ENCODE measurements around the gene PRPF6.
"Not testable (repeated sequence)": the region's sequence is repeated elsewhere in the genome, so short reads cannot be mapped to it uniquely, and the experiment has no call there.

The PRPF6 gene

DNA sequence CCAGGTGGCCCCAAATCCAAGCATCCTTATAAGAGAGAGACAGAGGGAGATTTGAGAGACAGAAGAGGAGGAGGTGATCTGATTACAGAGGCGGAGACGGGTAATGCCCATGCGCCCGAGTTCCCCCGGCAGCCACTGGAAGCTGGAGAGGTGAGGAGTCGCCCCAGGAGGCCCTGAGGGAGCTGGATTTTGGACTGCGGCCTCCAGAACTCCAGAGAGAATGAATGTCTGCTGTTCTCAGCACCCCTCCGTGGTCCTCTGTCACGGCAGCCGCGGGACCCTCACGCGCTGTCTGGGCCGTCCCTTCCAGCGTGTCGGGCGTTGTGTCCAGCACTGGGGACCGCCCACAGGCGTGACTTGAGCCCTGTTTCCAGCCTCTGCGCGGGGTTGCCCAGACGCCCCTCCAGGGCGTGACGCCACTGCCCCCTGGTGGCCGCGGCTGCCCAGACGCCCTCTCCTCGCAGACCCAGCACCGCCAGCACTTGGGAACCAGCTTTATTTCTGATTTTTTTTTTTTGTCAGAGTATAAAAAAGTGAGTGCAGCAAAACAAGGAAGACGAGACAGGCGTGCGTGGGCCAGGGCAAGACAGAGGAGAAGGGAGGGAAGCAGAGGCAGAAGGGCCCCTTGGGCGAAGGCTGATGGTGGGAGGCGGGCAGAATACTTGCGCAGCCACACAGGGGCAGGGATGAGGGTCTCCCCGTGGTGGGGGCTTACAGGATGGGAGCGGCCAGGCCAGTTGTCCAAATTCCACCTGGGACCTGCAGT lies 7.1 kb upstream of the PRPF6 start:
- DNase-seq (ENCODE audit: low read depth) = no peak

DNA sequence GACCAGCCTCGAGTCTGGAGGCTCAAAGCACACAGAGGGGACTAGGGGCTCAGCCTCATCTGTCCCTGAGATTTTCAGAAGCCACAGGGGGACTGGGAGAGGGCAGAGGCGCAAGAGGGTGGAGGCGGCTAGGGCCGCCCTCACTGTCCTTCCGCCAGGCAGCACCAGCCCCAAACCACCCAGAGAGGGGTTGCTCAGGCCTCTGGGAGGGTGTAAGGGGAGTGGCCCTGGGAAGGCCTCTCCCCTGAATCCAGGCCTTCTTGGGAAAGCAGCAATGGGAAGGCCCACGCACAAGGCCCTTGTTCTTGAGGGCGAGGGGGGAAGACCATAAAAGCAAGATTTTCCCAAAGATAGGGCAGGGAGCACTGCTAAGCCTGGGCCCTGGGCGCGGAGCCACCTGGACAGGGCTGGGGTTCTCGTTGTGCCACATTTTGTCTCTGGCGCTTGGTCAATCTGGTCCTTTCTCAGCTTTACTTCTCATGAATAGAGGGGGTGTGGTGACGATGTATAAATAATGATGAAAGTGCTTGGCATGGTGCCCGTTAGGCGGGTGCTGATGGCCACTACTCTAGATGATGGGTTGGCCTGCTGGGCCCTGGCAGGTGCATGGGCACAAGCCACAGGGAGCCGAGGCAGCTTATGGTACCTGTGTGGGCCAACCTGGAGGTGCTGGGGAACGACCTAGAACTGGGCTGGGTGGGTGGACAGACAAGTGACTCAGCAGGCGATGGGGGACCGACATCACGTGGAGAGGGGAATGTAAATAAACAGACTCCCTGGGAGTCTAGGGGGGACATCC lies 6.3 kb upstream of the PRPF6 start:
- no peak for DNase-seq (ENCODE audit: low read depth)

DNA sequence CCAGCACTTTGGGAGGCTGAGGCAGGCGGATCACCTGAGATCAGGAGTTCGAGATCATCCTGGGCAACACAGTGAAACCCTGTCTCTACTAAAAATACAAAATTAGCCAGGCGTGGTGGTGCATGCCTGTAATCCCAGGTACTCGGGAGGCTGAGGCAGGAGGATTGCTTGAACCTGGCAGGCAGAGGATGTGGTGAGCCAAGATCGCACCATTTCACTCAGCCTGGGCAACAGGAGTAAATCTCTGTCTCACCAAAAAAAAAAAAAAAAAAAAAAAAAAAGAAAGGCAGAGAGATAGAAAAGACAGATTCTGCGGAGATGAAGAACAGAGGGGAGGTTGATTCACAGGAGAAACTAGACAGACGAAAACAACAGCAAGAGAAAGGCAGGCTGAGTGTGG lies 4.4 kb upstream of the PRPF6 start:
- DNase-seq (ENCODE audit: low read depth) = not testable (repeated sequence)

DNA sequence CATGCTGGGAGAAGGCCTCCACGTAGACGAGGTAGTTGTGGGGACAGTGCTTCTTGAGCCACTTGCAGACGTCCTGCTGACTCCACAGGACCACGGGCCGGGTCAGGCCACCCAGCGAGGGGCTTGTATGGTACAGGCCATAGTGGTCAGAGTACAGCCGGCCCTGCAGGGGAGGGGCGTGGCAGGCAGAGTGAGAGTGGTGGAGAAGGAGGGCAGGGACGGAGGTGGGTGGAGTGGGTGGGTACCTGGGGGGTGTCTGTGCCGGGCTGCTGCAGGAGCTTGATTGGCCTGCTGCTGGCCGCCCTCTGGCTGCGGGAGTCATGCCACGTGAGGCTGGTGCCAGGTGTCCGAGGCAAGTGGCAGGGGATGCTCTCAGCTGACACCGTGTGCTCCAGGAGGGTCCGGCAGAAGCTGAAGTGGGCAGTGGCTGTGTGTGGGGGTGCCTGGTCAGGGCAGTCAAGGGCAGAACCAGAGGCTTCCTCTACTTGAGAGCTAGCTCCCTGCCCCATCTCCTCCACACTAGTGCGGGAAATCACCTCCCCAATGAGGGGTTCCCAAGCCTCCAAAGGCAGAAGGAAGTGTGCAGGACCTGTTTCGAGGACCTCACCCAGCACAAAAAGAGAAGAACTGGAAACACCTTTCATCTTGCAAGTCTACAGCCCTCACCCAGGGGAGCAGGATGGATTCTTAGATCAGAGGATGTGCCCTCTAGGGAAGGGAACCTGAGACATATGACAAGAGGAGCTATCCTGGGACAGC lies 3.8 kb upstream of the PRPF6 start:
- no peak for DNase-seq (ENCODE audit: low read depth)

DNA sequence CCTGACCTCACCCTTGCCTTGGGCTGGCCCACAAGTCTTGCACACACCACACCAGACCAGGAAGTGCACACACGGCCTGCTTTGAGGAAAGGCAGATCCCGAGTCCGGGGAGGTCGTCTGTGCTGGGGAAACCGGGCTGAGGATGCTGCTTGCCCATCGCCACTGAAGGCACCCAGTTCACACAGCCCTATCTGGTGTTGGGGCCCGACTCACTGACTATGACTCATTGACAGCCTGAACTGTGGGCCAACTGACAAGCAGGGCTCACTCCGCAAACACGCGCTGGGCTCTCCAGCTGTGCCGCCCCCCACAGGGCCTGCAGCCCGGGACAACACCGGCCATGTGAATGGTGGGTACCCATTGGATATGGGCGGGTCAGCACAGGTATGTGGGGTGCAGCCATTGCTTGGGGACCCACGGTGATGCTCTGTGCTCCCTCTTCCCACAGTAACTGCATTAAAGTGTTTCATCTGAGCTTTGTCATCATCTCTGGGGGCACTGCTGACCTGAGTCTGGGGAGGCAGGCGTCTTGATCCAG lies 3.1 kb upstream of the PRPF6 start:
- no peak for DNase-seq (ENCODE audit: low read depth)

DNA sequence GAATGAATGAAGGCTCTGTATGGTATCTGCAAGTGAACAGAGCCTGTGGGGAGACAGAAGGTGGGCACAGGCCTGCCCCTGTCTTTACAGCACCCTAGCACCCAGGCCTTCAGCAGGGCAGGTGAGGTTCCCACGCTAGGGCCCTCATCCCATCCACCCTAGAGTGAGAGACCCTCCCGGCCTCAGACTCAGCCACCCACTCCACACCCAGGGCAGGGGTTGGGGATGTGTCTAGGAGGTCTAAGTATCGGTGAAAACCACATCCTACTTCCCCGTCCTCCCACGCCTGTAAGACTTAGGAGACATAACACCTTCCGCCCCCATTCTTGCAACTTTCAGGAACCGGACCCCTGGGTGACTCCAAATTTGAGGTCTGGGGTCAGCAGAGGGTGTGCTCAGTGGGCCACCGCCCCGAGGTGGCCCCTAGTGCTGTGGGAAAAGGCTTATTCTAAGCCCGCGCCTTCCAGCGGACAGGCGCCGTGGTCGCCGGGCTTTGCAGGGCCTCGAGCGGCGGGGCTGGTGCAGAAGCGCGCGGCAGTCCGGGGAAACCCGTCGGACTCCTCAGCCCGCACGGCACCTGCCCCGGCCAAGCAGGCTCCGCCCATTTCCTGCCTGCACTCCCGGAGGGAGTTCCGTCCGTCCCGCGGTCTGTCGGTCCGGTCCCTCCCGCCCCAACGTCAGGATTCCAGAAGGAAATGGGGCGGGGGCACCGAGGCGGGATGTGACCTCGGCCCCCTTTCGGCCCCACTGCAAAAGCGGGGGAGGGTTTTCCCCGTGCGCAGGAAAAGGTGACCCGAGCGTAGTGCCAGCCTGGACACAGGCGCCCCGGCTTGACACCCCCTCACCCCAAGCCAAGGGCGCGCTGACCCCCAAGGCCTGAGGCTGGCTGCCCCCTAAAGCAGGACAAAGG lies 2.4 kb upstream of the PRPF6 start:
- no peak for DNase-seq (ENCODE audit: low read depth)

DNA sequence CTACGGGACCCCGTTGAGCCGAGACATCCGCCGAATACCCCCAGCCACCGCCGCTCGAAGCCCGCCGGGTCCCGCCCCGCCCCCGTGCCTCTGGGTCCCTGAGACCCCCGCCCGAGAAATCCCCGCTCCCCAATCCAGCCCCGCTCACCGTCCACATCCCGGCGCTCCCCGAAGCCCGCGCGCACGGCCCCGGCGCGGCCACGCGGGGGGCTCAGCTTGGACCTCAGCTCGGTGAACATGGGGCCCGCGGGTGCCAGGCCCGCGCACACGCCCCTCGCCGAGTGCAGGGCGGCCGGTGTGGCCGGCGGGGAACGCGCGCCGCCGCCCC lies 1.7 kb upstream of the PRPF6 start:
- no peak for DNase-seq (ENCODE audit: low read depth)

DNA sequence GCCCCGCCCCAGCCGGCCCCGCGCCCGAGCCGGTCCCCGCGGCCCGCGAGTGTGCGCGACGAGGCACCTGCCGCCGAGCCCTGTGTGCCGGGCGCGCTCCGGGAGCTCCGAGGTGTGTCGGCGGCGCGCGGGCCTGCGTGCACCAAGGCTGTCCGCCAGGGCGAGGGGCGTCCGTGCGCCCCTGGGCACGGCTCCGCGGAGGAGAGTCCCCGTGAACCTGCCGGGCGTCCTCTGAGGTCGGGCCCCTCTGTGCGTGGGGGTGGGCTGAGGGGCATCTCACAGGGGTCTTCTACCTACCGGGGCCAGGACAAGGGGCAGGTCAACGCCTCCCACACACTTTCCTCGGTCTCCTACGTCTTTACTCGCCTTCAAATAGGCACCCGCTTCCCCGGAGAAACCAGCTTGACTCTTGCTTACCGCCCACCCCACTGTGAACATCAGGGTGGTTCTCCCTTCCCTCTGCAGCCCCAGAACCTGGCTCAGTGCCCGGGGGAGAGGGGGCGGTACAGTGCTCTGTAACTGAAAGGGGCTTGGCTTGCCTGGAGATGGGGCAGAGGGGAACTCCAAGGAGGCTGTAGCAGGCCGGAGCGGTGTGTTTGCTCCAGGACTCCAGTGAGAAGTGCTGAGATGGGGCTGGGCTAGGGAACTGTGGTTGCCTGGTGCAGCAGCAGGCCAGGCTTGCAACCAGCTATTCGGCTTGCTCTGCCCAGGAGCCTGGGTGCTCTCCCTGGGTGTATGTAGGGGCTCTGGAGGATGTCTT lies 1.2 kb upstream of the PRPF6 start, which contains the start of gene SAMD10:
TSS of gene SAMD10 (minus strand) at position 86 of the 760 bp plus-strand sequence. CDS start 175 bp downstream, outside the sequence.
- no peak for DNase-seq (ENCODE audit: low read depth)

DNA sequence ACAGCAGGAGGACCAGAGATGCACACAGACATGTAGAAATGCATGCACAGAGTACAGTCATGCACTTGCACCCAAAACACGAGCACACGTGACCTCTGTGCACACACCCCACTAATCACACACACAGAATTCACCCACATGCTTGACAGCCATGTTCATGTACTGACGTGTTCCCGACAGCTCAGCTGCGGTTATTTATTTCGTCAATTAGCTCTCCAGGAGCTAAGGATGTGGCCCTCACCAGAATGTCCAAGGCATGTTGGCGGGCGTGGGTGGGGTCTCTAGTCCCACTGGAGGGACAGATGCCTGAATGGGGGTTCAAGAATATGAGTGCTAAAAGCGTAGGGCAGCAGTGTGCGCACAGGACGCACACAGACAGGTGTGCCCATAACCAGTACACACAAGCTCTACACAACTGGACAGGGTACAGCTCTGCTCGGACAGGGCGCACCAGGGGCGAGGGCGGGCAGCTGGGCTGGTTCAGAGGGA lies 571 bp upstream of the PRPF6 start:
- no peak for DNase-seq (ENCODE audit: low read depth)

DNA sequence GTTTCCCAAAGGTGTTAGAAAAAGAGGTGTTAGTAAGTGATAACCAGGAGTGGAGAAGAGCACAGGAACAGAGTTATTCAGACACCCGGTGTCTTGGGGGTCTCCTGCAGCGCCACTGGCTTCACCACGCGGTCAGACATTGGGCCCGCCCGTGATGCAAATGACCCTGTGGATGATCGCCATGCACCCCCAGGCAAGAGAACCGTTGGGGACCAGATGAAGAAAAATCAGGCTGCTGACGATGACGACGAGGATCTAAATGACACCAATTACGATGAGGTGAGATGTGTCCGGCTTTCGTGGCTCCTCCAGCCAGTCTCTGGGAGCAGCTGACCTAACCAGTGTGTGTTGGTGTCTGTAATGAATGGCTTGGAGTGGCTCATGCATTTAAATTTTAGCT lies 2.0 kb downstream of the PRPF6 start:
- no peak for DNase-seq (ENCODE audit: low read depth)

DNA sequence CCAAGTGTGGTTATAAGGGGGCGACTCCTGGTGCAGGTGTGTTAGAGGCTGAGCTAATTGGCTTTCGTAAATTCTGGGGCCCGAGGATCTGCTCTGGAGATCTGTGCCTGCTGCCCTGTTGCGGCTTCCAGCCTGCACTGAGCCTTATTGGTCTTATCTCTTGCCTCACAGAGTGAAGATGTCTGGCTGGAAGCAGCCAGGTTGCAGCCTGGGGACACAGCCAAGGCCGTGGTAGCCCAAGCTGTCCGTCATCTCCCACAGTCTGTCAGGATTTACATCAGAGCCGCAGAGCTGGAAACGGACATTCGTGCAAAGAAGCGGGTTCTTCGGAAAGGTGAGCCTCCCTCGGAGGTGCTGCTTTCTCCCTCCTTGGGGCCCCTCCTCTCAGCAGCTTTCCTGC lies 20.0 kb downstream of the PRPF6 start:
- no peak for DNase-seq (ENCODE audit: low read depth)

DNA sequence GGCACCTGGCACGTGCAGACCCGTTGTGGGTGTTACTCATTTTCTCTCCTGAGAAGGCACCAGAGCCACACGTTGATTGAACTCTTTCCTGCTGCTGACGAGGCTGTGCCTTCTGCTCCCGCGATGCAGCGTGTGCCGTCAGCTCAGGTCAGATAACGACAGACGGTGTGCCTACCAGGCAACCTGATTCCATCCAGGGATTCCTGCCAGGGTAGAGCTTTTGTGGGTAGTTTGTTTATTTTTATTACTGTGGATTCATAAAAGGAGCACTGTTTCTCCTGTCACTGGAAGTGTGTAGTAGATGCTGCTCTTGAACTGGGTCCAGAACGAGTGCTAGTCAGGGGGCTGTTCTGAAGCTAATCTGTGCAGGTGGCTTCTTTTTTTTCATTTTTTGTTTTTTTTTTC lies 20.7 kb downstream of the PRPF6 start:
- no peak for DNase-seq (ENCODE audit: low read depth)

DNA sequence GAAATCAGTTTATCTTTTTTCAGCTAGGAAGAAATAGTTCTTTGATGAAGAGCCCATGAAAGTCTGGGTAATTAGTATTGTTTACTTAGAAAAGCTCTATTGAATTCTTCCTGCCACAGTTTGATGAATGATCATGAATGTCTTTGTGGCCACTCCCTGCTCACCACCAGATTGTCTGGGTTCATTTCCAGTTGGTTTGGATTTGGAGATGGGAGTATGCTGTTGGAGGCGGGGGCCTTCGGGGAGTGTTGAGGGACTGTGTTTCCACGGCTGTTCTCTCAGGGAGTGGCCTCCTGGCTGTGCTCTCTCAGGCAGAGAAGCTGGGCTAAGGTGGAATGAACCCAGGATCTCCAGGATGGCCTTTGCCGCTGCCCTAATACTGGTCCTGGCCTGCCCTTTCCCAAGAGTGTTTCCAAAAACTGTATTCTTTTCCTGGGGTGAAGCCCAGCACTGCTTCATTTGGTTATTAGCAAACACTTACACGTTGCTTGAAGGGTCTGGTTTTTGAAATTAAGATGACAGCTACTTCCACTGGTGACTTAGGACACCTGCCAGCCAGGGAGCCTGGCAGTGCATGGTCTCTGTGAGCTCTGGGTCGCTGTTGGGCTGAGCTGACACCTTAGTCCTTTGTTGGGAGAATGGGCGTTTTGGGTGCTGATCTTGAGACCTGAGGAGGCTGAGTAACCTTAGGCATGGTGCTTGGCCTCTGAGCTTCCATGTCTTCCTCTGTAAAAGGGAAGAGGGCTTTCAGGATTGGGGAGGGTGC lies 23.2 kb downstream of the PRPF6 start:
- DNase-seq (ENCODE audit: low read depth) = no peak

DNA sequence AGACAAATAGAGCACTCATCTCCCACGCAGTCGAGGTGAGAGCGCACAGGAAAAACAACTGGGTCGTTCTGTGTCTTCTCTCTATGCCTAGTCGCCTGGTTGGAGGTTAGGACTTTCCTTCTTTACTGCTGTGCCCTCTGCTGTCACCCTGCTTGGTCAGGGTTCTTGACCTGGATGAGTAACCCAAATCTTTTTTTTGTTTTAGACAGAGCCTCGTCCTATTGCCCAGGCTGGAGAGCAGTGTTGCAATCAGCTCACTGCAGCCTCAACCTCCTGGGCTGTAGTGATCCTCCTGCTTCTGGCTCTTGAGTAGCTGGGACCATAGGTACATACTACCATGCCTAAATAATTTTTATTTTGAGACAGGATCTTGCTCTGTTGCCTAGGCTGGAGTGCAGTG lies 24.5 kb downstream of the PRPF6 start:
- DNase-seq (ENCODE audit: low read depth) = no peak

DNA sequence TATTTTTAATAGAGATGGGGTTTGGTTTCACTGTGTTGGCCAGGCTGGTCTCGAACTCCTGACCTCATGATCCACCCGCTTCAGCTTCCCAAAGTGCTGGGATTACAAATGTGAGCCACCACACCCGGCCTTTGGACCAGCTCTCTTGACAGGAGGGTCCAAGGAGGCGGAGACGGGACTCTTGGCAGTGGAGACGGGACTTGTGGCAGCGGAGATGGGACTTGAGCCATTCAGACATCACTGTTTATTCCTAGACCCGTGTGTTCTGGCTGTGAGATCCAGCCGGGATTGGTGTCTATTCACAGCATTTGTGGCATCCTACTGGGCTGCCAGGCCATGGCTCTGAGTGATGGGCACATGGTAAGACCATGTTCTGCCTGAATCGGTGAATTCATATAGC lies 25.6 kb downstream of the PRPF6 start:
- no peak for DNase-seq (ENCODE audit: low read depth)

DNA sequence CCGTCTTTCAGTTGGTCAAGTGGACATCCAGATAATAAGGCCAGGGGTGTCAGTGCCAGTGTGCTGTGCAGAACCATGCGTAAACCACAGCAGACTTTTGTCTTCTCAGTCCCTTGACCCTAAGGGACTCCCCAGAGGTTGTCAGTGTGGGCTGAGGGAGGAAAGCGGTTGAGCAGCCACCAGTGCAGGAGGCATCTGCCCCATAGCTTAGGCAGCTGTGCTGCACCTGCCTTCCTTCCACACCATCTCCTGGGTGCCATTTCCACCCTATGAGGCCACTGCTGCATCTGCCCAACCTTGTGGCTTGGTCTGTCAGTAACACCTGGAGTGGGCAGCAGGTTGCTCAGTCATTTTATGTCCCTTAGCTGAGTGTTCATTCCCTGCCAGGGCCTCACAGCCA lies 26.0 kb downstream of the PRPF6 start:
- DNase-seq (ENCODE audit: low read depth) = no peak

DNA sequence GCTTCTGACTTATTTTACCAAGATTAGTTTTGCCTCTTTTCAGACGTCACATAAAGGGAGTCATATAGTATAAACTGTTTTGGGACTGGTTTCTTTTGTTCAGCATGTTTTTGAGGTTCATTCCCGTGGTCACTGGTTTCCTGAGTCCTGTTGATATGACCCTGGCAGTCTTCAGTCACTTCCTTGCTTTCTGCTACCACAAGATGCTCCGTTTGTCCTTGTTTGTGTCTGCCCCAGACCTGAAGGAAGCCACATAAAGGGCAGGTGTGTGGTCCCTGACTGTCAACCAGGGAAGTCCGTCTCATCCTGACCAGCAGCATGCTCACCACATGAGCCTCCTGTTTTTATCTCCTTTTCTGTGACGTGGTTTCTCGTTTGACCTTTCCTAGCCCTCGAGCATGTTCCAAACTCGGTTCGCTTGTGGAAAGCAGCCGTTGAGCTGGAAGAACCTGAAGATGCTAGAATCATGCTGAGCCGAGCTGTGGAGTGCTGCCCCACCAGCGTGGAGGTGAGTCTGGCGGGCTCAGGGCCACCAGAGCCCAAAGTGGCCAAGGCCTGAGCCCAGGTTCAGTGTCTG lies 29.0 kb downstream of the PRPF6 start:
- no peak for DNase-seq (ENCODE audit: low read depth)

DNA sequence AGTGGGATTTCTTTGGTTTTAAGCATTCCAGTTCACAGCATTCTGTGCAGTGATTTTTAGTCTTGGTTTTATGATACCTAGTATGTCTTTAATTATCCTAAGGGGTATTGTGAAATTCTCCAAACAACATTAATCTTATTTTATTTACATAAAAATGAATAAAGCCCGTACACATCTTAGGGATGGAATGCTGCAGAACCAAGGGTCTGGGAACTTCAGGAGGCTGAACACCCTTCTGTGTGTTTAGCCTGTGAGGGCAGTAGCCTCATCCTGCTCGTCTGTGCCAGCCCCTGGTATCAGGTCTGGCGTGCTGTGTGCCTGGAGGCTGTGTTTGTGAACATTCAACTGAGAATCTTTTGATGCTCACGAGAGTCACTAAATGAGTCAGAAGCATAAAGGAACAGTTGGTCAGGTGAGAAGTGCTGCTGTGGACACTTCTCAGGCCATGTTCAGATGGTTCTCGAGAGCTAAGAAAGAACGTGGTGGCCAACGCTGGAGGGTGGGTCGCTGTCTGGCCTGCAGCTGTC lies 29.8 kb downstream of the PRPF6 start:
- no peak for DNase-seq (ENCODE audit: low read depth)

DNA sequence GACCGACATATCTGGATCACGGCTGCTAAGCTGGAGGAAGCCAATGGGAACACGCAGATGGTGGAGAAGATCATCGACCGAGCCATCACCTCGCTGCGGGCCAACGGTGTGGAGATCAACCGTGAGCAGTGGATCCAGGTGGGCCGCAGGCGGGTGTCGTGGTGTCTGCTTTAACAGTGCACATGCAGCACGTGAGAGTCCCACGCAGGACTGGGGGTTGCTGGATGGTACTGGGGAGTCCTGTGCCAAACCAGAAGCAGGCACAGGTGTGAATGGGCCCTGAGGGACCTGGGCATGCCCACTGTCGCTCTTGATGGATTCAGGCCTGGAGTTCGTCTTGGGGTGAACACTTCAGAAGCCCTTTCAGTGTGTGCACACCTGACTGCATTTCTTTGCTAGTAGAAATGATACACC lies 30.4 kb downstream of the PRPF6 start:
- DNase-seq (ENCODE audit: low read depth) = no peak

All from HS-27A (cell line).